Liver (tissue), 9 donors: ENCODE measurements around the gene CYB5A. TPM values are rescaled to one million over a fixed set of nuclear protein-coding genes. Genes with fewer than 3 reads are reported as not detected.
A peak's percentile ranks its signal among the peaks of the same experiment; 100 is the strongest.

Experiments used
- DNase-seq: peaks from one replicate; pipeline ENCODE4 v3.0.0-alpha.2; 2017; ENCODE audit warnings: low spot score
- H3K27ac ChIP-seq, 2 donors: one replicate each; pipeline ENCODE4 v1.7.0; 2013; ENCODE audit warnings: inconsistent platforms in 2 of 2, low read length in 2 of 2, control low read depth in 1 of 2, low read depth in 1 of 2, mild to moderate bottlenecking in 1 of 2
- H3K27me3 ChIP-seq, 4 donors: one replicate each; pipeline versions ENCODE4 v1.6.1 to v1.7.0; 2013; ENCODE audit warnings: low read length in 3 of 4, inconsistent platforms in 1 of 4, mild to moderate bottlenecking in 1 of 4, moderate library complexity in 1 of 4; ENCODE audit not compliant: control insufficient read depth in 4 of 4, insufficient read depth in 4 of 4
- H3K36me3 ChIP-seq, 4 donors: one replicate each; pipeline versions ENCODE4 v1.6.1 to v1.7.0; 2013; ENCODE audit warnings: low read length in 3 of 4, mild to moderate bottlenecking in 3 of 4, low read depth in 1 of 4, moderate library complexity in 1 of 4; ENCODE audit not compliant: control insufficient read depth in 4 of 4, insufficient read depth in 3 of 4
- H3K4me1 ChIP-seq, 4 donors: one replicate each; pipeline versions ENCODE4 v1.6.1 to v1.7.0; 2013; ENCODE audit warnings: low read length in 3 of 4, mild to moderate bottlenecking in 3 of 4, moderate library complexity in 1 of 4; ENCODE audit not compliant: control insufficient read depth in 4 of 4, insufficient read depth in 4 of 4
- H3K4me3 ChIP-seq, 3 donors: one replicate each; pipeline versions ENCODE4 v1.6.1 to v1.7.0; 2013; ENCODE audit warnings: low read length in 3 of 3, control low read depth in 1 of 3, low read depth in 1 of 3, mild to moderate bottlenecking in 1 of 3
- H3K9ac ChIP-seq, 2 donors: one replicate each; pipeline ENCODE4 v1.7.0; 2013; ENCODE audit warnings: low read length in 2 of 2, mild to moderate bottlenecking in 2 of 2, moderate library complexity in 2 of 2, control low read depth in 1 of 2, low read depth in 1 of 2
- H3K9me3 ChIP-seq, 4 donors: one replicate each; pipeline versions ENCODE4 v1.6.1 to v1.7.0; 2013; ENCODE audit warnings: low read length in 3 of 4; ENCODE audit not compliant: control insufficient read depth in 4 of 4
- JUND ChIP-seq, 2 donors: IDR thresholded peaks; 2 replicates each; pipeline ENCODE4 v1.6.1; 2016; ENCODE audit warnings: antibody characterized with exemption in 2 of 2
- TAF1 ChIP-seq: conservative IDR thresholded peaks from 2 replicates; pipeline ENCODE4 v1.6.1; 2016; ENCODE audit warnings: antibody characterized with exemption, mild to moderate bottlenecking
- WGBS: extraction: QIAGEN DNeasy Blood & Tissue Kit; methylation state at CpG from one replicate; pipeline ENCODE4 v1.1.7; 2013; 5-methylcytosine and 5-hydroxymethylcytosine counted together
- polyA plus RNA-seq, 2 donors: library from polyadenylated mRNA; stranded (reverse) in 1 of 2; unstranded in 1 of 2; fragments of 200-250 nt in 1 of 2; fragments of >200 nt in 1 of 2; fragmentation: Nextera tagmentation in 1 of 2; extraction: Ambion mirVana in 1 of 2; gene quantifications; one replicate each; pipeline versions ENCODE4 v1.2.1 to v1.2.3, GENCODE V29; 2013 to 2015
- total RNA-seq, 2 donors: library from RNA; depleted of rRNA; stranded (reverse); fragments of >200 nt; gene quantifications; one replicate each; pipeline ENCODE4 v1.2.3, GENCODE V29; 2014
- TF ChIP-seq, protein P1 (sequence below): fragments of 150-350 bp; IDR thresholded peaks from 2 replicates; pipeline ENCODE4 v1.5.1; 2017; ENCODE audit warnings: improper control_type of control experiment, low read depth, low read length; ENCODE audit not compliant: missing input control
- TF ChIP-seq, protein P2 (sequence below): IDR thresholded peaks from 2 replicates; pipeline ENCODE4 v1.6.1; 2016; ENCODE audit warnings: antibody characterized with exemption
- TF ChIP-seq, protein P3 (sequence below): IDR thresholded peaks from 2 replicates; pipeline ENCODE4 v1.6.1; 2016; ENCODE audit warnings: antibody characterized with exemption
- TF ChIP-seq, protein P4 (sequence below): IDR thresholded peaks from 2 replicates; pipeline ENCODE4 v1.6.1; 2016; ENCODE audit warnings: antibody characterized with exemption, mild to moderate bottlenecking
- TF ChIP-seq, protein P5 (sequence below): IDR thresholded peaks from 2 replicates; pipeline ENCODE4 v1.6.1; 2016; ENCODE audit warnings: antibody characterized with exemption
- donor health status: healthy.
- donor health status: healthy.
- donor health status: healthy.
- donor health status: healthy.
- donor health status: healthy.

CYB5A gene
- total and polyA plus RNA-seq, 4 donors: 277 to 2,022 (median 1,122) TPM

DNA sequence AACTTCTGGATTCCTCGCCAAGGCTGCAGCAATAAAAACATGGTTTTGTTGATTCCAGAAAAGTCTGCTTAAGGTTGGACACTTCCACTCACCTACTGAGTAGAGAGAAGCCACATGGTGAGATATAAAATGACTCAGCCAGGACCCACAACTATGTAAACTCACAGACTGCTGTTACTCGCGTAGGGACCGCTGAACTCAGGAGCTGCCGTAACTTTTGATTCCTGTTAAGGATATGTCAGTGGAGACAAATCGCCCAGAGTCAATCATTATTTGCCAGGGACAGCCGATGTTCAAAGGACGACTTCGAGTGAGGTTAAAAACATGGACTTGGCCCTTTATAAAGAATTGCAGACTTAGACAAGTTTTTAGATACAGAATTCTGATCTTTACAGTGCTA is 25.6 kb downstream of the CYB5A start (continued):
- TF ChIP-seq, protein P1, sequence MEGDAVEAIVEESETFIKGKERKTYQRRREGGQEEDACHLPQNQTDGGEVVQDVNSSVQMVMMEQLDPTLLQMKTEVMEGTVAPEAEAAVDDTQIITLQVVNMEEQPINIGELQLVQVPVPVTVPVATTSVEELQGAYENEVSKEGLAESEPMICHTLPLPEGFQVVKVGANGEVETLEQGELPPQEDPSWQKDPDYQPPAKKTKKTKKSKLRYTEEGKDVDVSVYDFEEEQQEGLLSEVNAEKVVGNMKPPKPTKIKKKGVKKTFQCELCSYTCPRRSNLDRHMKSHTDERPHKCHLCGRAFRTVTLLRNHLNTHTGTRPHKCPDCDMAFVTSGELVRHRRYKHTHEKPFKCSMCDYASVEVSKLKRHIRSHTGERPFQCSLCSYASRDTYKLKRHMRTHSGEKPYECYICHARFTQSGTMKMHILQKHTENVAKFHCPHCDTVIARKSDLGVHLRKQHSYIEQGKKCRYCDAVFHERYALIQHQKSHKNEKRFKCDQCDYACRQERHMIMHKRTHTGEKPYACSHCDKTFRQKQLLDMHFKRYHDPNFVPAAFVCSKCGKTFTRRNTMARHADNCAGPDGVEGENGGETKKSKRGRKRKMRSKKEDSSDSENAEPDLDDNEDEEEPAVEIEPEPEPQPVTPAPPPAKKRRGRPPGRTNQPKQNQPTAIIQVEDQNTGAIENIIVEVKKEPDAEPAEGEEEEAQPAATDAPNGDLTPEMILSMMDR: no peak
- TF ChIP-seq JUND (IDR thresholded peaks at IDR 0.05): peak; percentile 63 to 78

DNA sequence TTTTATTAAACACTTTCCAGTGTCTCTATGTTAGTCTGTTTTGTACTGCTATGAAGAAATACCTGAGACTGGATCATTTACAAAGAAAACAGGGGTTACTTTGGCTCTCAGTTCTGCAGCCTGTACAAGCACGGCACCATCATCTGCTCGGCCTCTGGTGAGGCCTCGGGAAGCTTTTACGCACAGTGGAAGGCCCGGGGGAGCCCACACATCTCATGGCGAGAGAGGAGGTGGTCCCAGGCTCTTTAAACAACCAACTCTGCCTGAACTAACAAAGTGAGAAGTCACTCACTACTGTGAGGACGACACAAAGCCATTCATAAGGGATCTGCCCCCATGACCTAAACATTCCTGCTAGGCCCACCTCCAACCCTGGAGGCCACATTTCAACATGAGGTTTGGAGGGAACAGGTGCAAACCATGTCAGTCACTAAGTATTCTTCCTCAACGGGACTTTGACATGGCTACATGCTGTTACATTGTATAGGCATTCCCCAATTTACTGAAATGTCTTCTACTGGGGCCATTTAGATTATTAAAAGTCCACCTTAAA is 26.1 kb downstream of the CYB5A start:
- H3K9me3 ChIP-seq: no peaks in the 10 kb centered on the region
- TF ChIP-seq JUND (IDR thresholded peaks at IDR 0.05): no peak
- TF ChIP-seq, protein P2, sequence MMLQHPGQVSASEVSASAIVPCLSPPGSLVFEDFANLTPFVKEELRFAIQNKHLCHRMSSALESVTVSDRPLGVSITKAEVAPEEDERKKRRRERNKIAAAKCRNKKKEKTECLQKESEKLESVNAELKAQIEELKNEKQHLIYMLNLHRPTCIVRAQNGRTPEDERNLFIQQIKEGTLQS: no peak
- TF ChIP-seq, protein P1: no peak
- TF ChIP-seq, protein P3, sequence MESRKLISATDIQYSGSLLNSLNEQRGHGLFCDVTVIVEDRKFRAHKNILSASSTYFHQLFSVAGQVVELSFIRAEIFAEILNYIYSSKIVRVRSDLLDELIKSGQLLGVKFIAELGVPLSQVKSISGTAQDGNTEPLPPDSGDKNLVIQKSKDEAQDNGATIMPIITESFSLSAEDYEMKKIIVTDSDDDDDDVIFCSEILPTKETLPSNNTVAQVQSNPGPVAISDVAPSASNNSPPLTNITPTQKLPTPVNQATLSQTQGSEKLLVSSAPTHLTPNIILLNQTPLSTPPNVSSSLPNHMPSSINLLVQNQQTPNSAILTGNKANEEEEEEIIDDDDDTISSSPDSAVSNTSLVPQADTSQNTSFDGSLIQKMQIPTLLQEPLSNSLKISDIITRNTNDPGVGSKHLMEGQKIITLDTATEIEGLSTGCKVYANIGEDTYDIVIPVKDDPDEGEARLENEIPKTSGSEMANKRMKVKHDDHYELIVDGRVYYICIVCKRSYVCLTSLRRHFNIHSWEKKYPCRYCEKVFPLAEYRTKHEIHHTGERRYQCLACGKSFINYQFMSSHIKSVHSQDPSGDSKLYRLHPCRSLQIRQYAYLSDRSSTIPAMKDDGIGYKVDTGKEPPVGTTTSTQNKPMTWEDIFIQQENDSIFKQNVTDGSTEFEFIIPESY: no peak
- TF ChIP-seq, protein P4, sequence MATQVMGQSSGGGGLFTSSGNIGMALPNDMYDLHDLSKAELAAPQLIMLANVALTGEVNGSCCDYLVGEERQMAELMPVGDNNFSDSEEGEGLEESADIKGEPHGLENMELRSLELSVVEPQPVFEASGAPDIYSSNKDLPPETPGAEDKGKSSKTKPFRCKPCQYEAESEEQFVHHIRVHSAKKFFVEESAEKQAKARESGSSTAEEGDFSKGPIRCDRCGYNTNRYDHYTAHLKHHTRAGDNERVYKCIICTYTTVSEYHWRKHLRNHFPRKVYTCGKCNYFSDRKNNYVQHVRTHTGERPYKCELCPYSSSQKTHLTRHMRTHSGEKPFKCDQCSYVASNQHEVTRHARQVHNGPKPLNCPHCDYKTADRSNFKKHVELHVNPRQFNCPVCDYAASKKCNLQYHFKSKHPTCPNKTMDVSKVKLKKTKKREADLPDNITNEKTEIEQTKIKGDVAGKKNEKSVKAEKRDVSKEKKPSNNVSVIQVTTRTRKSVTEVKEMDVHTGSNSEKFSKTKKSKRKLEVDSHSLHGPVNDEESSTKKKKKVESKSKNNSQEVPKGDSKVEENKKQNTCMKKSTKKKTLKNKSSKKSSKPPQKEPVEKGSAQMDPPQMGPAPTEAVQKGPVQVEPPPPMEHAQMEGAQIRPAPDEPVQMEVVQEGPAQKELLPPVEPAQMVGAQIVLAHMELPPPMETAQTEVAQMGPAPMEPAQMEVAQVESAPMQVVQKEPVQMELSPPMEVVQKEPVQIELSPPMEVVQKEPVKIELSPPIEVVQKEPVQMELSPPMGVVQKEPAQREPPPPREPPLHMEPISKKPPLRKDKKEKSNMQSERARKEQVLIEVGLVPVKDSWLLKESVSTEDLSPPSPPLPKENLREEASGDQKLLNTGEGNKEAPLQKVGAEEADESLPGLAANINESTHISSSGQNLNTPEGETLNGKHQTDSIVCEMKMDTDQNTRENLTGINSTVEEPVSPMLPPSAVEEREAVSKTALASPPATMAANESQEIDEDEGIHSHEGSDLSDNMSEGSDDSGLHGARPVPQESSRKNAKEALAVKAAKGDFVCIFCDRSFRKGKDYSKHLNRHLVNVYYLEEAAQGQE: no peak
- TF ChIP-seq, protein P5, sequence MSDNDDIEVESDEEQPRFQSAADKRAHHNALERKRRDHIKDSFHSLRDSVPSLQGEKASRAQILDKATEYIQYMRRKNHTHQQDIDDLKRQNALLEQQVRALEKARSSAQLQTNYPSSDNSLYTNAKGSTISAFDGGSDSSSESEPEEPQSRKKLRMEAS: no peak
- no peak for TF ChIP-seq TAF1
- 47% methylated on average over 8 of the region's 8 CpGs for WGBS
- H3K4me3 ChIP-seq: no peak overlapping the region
- peak overlapping the region in 1 of 2 donors; percentile 9 for H3K9ac ChIP-seq
- H3K4me1 ChIP-seq: peaks cover 14 to 80% (median 50%) of the 10 kb centered on the region in 4 donors
- H3K36me3 ChIP-seq: peaks cover 6 to 34% (median 31%) of the 10 kb centered on the region in 4 donors
- no peaks in the 10 kb centered on the region for H3K27me3 ChIP-seq
- H3K27ac ChIP-seq: peak overlapping the region; percentile 64 to 69
- no peak for DNase-seq
